Adrenal gland (tissue), 19 donors: Measurements from ENCODE around the gene NBPF6. TPM values are rescaled to one million over a fixed set of nuclear protein-coding genes. Genes with fewer than 3 reads are reported as not detected.
"Not testable (repeated sequence)": the region's sequence is repeated elsewhere in the genome, so short reads cannot be mapped to it uniquely, and the experiment has no call there.

ENCODE experiments used
- DNase-seq, 7 donors: peaks; one replicate each; pipeline ENCODE4 v3.0.0-alpha.2; 2019 to 2020
- H3K27ac ChIP-seq, 5 donors: fragments of 200-600 bp; sonication (generic) in 4 of 5; 1 replicate in 3 of 5; 2 replicates in 2 of 5; pipeline versions ENCODE4 v1.5.1 to v1.8.0; 2016 to 2020; ENCODE audit warnings: mild to moderate bottlenecking in 1 of 5
- H3K27me3 ChIP-seq: fragments of 200-600 bp; 2 replicates; pipeline ENCODE4 v1.8.0; 2021
- H3K36me3 ChIP-seq, 2 donors: fragments of 200-600 bp; replicated peaks in 1 of 2; 1 replicate in 1 of 2; 2 replicates in 1 of 2; pipeline versions ENCODE4 v1.5.1 to v1.8.0; 2018 to 2022
- H3K4me1 ChIP-seq, 2 donors: fragments of 200-600 bp; replicated peaks in 1 of 2; 1 replicate in 1 of 2; 2 replicates in 1 of 2; pipeline versions ENCODE4 v1.5.1 to v1.8.0; 2018 to 2021
- H3K4me3 ChIP-seq, 4 donors: fragments of 200-600 bp; sonication (generic) in 3 of 4; one replicate each; pipeline ENCODE4 v1.5.1; 2016 to 2018
- H3K9me3 ChIP-seq, 3 donors: fragments of 200-600 bp; sonication (generic) in 1 of 3; replicated peaks in 1 of 3; 1 replicate in 2 of 3; 2 replicates in 1 of 3; pipeline versions ENCODE4 v1.5.1 to v1.8.0; 2016 to 2021
- WGBS, 4 donors: extraction: QIAGEN DNeasy Blood & Tissue Kit in 2 of 4; methylation state at CpG; one replicate each; pipeline versions ENCODE4 v1.1.5 to v1.1.7; 2013 to 2017; 5-methylcytosine and 5-hydroxymethylcytosine counted together
- intact Hi-C, 2 donors: fragments of 100-400 bp; cut with DNase I; formaldehyde crosslinking; loops; one replicate each; pipeline versions ENCODE4 v1.14.1 to v1.15.0; 2022 to 2023
- long read RNA-seq, 10 donors: library from polyadenylated mRNA in 3 of 10; unstranded in 2 of 10; stranded (forward) in 1 of 10; transcript quantifications; one replicate each; pipeline ENCODE4 v2.0.0 and lab custom pipeline, GENCODE V29; 2021 to 2026
- polyA plus RNA-seq, 3 donors: library from polyadenylated mRNA; stranded (reverse); fragments of 200-250 nt in 2 of 3; fragments of 350-450 nt in 1 of 3; fragmentation: Illumina TruSeq in 1 of 3; extraction: RNeasy Lipid Tissue Mini Kit (QIAGEN cat#74804) in 1 of 3; gene quantifications; one replicate each; pipeline ENCODE4 v1.2.3, GENCODE V29; 2013 to 2014
- total RNA-seq, 9 donors: library from RNA; depleted of rRNA in 4 of 9; stranded (reverse); fragments of >200 nt in 4 of 9; fragments of 120-200 nt in 1 of 9; fragmentation: NEBNext Ultra II Directional in 1 of 9; extraction: Animal tissue kit (Norgen Biotek cat#: 25700) in 1 of 9; gene quantifications; one replicate each; pipeline versions ENCODE4 v1.1.0 to v1.2.4, GENCODE V29; 2013 to 2023
- donor health status: healthy with polysubstance abuse.
- donor health status: Bipolar disorder and iron deficiency.
- donor health status: DM: yes; HTN: yes; CAD: no.
- donor health status: DM: no; HTN: no; CAD: no.
- donor health status: DM: no; HTN: no; CAD: no.
- donor health status: DM: yes; HTN: yes; CAD: no.

The NBPF6 gene
- total RNA-seq, result under 1 TPM in 1 of 9 donors, not detected in 8; 0.14 TPM
- polyA plus RNA-seq, result not detected
- long read RNA-seq, donor 1, result 0 reads
- long read RNA-seq, donor 2, result 0 reads
- long read RNA-seq, donor 3, result 0 reads
- long read RNA-seq, donor 4, result 0 reads
- long read RNA-seq, donor 5, result 0 reads
- long read RNA-seq, donor 6, result 0 reads
- long read RNA-seq, donor 7, result 0 reads
- long read RNA-seq, donor 8, result 0 reads
- long read RNA-seq, donor 9, result 0 reads
- long read RNA-seq, donor 10, result 0 reads

- H3K36me3 ChIP-seq, H3K4me3 ChIP-seq, DNase-seq, H3K27ac ChIP-seq, H3K4me1 ChIP-seq, intact Hi-C loops, H3K9me3 ChIP-seq, H3K27me3 ChIP-seq: not testable (repeated sequence)
- WGBS, 4 donors, result 100% methylated on average over 1 of the region's 5 CpGs; no CpG with 5 or more reads in 3 of the 4 donors
These were observed at the start of gene NBPF6 for GRCh38 chr1:108450043-108450442. Gene NBPF6, plus strand, starts transcription at chr1:108450343. Its CDS starts 259 bp downstream, at chr1:108450602.

GRCh38 chr1:108411098-108411833, 38.9 kb upstream of the NBPF6 start:
- H3K9me3 ChIP-seq, intact Hi-C loops, H3K4me3 ChIP-seq, H3K4me1 ChIP-seq, H3K27ac ChIP-seq, DNase-seq, H3K36me3 ChIP-seq, H3K27me3 ChIP-seq: not testable (repeated sequence)
- WGBS, 4 donors, result no CpG with 5 or more reads among the region's 6 CpGs

DNA sequence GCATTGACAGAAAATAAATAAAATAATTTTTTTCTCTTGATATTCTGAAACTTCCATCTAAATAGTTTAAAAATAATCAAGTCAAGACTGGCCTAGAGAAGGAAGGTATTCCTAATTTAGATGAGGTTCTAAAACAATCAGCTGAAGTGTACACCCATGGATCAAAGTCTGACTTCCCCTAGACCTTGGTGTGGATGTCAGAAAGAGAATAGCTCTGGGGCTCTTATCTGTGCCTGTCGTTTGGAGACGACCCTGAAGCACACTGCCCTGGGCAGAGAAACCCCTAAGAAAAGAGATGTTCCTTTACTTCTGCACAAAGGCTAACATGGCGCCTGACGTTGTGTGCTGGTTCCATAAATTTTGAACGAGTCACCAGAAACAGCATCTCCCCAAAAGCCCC, 30.0 kb upstream of the NBPF6 start:
- intact Hi-C loops, H3K27ac ChIP-seq, H3K4me3 ChIP-seq, H3K36me3 ChIP-seq, H3K27me3 ChIP-seq, H3K4me1 ChIP-seq, H3K9me3 ChIP-seq, DNase-seq: not testable (repeated sequence)
- no CpG with 5 or more reads among the region's 5 CpGs for WGBS, 4 donors

- H3K36me3 ChIP-seq, H3K4me1 ChIP-seq, H3K27ac ChIP-seq, H3K27me3 ChIP-seq, intact Hi-C loops, H3K4me3 ChIP-seq, DNase-seq, H3K9me3 ChIP-seq: not testable (repeated sequence)
- no CpG with 5 or more reads among the region's 61 CpGs for WGBS, 4 donors
These were observed 28.9 kb upstream of the NBPF6 start for GRCh38 chr1:108421061-108421916.

GRCh38 chr1:108426877-108427276, 23.3 kb upstream of the NBPF6 start:
- DNase-seq, H3K4me1 ChIP-seq, H3K36me3 ChIP-seq, H3K27me3 ChIP-seq, H3K27ac ChIP-seq, intact Hi-C loops, H3K9me3 ChIP-seq, H3K4me3 ChIP-seq: not testable (repeated sequence)
- WGBS, 4 donors, result 60% methylated on average over 1 of the region's 1 CpG; no CpG with 5 or more reads in 3 of the 4 donors

DNA sequence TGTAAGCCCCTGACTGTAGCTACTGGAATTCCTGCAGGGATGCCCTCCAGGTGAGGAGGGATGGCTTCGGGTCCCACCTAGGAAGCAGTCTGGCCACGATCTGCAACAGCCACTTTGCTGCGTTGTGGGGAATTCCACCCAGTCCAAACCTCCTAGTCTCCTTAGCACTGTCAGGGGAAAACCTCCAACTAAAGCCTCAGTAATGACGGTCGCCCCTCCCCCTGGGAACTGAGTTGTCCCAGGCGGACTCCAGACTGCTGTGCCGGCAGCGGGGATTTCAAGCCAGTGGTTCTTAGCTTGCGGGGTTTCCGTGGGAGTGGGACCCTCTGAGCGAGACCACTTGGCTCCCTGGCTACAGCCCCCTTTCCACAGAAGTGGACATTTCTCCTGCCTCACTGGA, 18.1 kb upstream of the NBPF6 start:
- H3K4me3 ChIP-seq, H3K4me1 ChIP-seq, H3K27ac ChIP-seq, intact Hi-C loops, H3K27me3 ChIP-seq, DNase-seq, H3K9me3 ChIP-seq, H3K36me3 ChIP-seq: not testable (repeated sequence)
- no CpG with 5 or more reads among the region's 11 CpGs for WGBS, 4 donors

- H3K4me1 ChIP-seq, H3K27me3 ChIP-seq, H3K27ac ChIP-seq, H3K4me3 ChIP-seq, intact Hi-C loops, H3K9me3 ChIP-seq, DNase-seq, H3K36me3 ChIP-seq: not testable (repeated sequence)
- WGBS, 4 donors, result no CpG with 5 or more reads among the region's 3 CpGs
These were observed 16.7 kb upstream of the NBPF6 start for GRCh38 chr1:108433404-108433803.

- H3K27me3 ChIP-seq, H3K4me3 ChIP-seq, H3K27ac ChIP-seq, H3K36me3 ChIP-seq, H3K4me1 ChIP-seq, H3K9me3 ChIP-seq, intact Hi-C loops, DNase-seq: not testable (repeated sequence)
These were observed 11.6 kb upstream of the NBPF6 start for GRCh38 chr1:108438536-108438935.

- H3K9me3 ChIP-seq, H3K27me3 ChIP-seq, intact Hi-C loops, H3K4me1 ChIP-seq, H3K27ac ChIP-seq, DNase-seq, H3K36me3 ChIP-seq, H3K4me3 ChIP-seq: not testable (repeated sequence)
- no CpG with 5 or more reads among the region's 2 CpGs for WGBS, 4 donors
These were observed 4.4 kb downstream of the NBPF6 start for GRCh38 chr1:108454521-108454920.

DNA sequence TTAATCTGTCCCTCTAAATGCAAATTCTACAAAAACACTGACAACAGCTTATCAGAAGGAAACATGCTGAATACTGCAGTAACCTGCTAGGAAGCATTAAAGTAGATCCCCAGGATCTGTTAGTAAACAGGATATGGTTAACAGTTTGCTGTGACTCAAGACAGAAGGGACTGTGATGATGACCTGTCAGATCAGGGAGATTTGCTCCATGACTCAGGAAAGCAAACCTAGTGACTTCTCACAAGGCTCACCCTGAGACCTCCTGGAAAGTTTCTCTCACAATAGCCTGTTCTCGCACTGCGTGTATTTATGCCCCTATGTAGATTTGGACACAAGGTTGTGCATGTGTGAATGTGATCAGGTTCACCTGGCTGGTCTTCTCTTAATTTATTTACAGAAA, 8.5 kb downstream of the NBPF6 start:
- H3K36me3 ChIP-seq, H3K27me3 ChIP-seq, H3K9me3 ChIP-seq, H3K27ac ChIP-seq, H3K4me3 ChIP-seq, H3K4me1 ChIP-seq, intact Hi-C loops, DNase-seq: not testable (repeated sequence)
- WGBS, 4 donors, result no CpG with 5 or more reads among the region's 2 CpGs

DNA sequence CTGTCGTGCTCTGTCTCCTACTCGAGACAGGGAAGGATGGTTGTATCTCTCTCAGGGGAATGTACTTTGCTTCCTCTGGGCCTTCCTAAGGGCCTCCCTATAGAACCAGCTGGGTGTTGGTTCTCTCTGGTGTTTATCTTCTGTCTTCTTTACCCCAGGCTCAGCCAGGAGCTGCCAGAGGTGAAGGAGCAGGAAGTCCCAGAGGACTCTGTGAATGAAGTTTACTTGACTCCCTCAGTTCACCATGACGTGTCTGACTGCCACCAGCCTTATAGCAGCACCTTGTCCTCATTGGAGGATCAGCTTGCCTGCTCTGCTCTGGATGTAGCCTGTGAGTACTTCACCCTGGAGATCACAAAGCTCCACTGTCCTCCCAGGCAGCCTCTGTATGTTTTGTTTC, 11.6 kb downstream of the NBPF6 start:
- WGBS, 4 donors, result no CpG with 5 or more reads among the region's 3 CpGs
- H3K9me3 ChIP-seq, DNase-seq, H3K36me3 ChIP-seq, H3K4me1 ChIP-seq, intact Hi-C loops, H3K27ac ChIP-seq, H3K27me3 ChIP-seq, H3K4me3 ChIP-seq: not testable (repeated sequence)
